CD4-positive, alpha-beta T cell treated with Interleukin-6 at 100 ng/mL for 8 hours (primary cell): ENCODE results near the gene SLC22A17.

Experiments
- DNase-seq: peaks from one replicate; pipeline ENCODE4 v3.0.0-alpha.2; 2020; ENCODE audit warnings: mixed read lengths, low spot score

Gene SLC22A17

GRCh38 chr14:23307687-23308644 is 44.7 kb downstream of the SLC22A17 start:
- no peak for DNase-seq

GRCh38 chr14:23307146-23307530 is 45.5 kb downstream of the SLC22A17 start:
- DNase-seq: no peak

- no peak for DNase-seq
Measured at GRCh38 chr14:23306412-23307145, 46.1 kb downstream of the SLC22A17 start, which contains the start of gene BCL2L2. BCL2L2 (plus strand) TSS chr14:23306833; CDS start chr14:23307768, 935 bp downstream.

GRCh38 chr14:23302290-23303225 is 50.1 kb downstream of the SLC22A17 start, which contains the start of gene PPP1R3E:
PPP1R3E (minus strand) TSS chr14:23302859; CDS start chr14:23302576, 283 bp downstream.
- DNase-seq: peak; percentile 90

- no peak for DNase-seq
Measured at GRCh38 chr14:23301969-23302289, 50.8 kb downstream of the SLC22A17 start.

- DNase-seq: peak; percentile 97
Measured at GRCh38 chr14:23301288-23301968, 51.3 kb downstream of the SLC22A17 start.

- no peak for DNase-seq
Measured at GRCh38 chr14:23300687-23301223, 51.9 kb downstream of the SLC22A17 start.

- no peak for DNase-seq
Measured at GRCh38 chr14:23299986-23300686, 52.6 kb downstream of the SLC22A17 start.

- peak; percentile 29 for DNase-seq
Measured at GRCh38 chr14:23299211-23299957, 53.3 kb downstream of the SLC22A17 start.

- DNase-seq: no peak
Measured at GRCh38 chr14:23297611-23298277, 54.9 kb downstream of the SLC22A17 start.

- DNase-seq: no peak
Measured at GRCh38 chr14:23297096-23297495, 55.6 kb downstream of the SLC22A17 start.
